Stimulated activated effector memory CD8-positive, alpha-beta T cell treated with anti-CD3 and anti-CD28 coated beads, Interleukin-12 subunit alpha, Interleukin-12 subunit beta, amount 100 ng/mL, for 72 hours (primary cell): ENCODE measurements around the gene TMPRSS3.

Source experiments
- ATAC-seq: fragments of 150-1000 bp; cut with Tn5 transposase; 2 replicates; pipeline ENCODE4 v1.10.0; 2021
- DNase-seq, 2 donors: peaks; one replicate each; pipeline ENCODE4 v3.0.0; 2021 to 2022; ENCODE audit warnings: low spot score in 2 of 2
- H3K27ac Mint-ChIP-seq: one replicate; pipeline ENCODE4 v1.8.0; 2022; ENCODE audit warnings: mild to moderate bottlenecking, mixed read lengths
- H3K36me3 Mint-ChIP-seq: one replicate; pipeline ENCODE4 v1.8.0; 2022; ENCODE audit warnings: mild to moderate bottlenecking, mixed read lengths
- H3K4me1 Mint-ChIP-seq: one replicate; pipeline ENCODE4 v1.8.0; 2022; ENCODE audit warnings: mixed read lengths
- H3K4me3 Mint-ChIP-seq: one replicate; pipeline ENCODE4 v1.8.0; 2022; ENCODE audit warnings: mild to moderate bottlenecking, mixed read lengths
- H3K9me3 Mint-ChIP-seq: one replicate; pipeline ENCODE4 v1.8.0; 2022; ENCODE audit warnings: mixed read lengths

The TMPRSS3 gene

GRCh38 chr21:42351626-42352440 is 44.0 kb downstream of the TMPRSS3 start:
- H3K27ac Mint-ChIP-seq, result peak overlapping the region; percentile 80
- no peak overlapping the region for H3K4me3 Mint-ChIP-seq

GRCh38 chr21:42350927-42351426 is 44.9 kb downstream of the TMPRSS3 start, which contains the start of gene TFF2:
Gene TFF2, minus strand, starts transcription at chr21:42350994. Its CDS starts 37 bp downstream, at chr21:42350957.
- ATAC-seq (no peak), DNase-seq (no peak)
- no peaks in the 10 kb centered on the region for H3K36me3 Mint-ChIP-seq
- no peak within 1 kb of the TSS for H3K4me3 Mint-ChIP-seq
- H3K27ac Mint-ChIP-seq, result peak within 1 kb of the TSS; percentile 50
- peaks cover 8% of the 10 kb centered on the region for H3K9me3 Mint-ChIP-seq
- peaks cover 6% of the 10 kb centered on the region for H3K4me1 Mint-ChIP-seq

More at GRCh38 chr21:42351626-42352440, 44.0 kb downstream of the TMPRSS3 start:
- DNase-seq (no peak), ATAC-seq (no peak)
- H3K4me1 Mint-ChIP-seq, result peaks cover 6% of the 10 kb centered on the region
- no peaks in the 10 kb centered on the region for H3K36me3 Mint-ChIP-seq
- peaks cover 8% of the 10 kb centered on the region for H3K9me3 Mint-ChIP-seq

GRCh38 chr21:42350318-42350910 is 45.4 kb downstream of the TMPRSS3 start:
- Mint-ChIP-seq H3K36me3 (no peaks in the 10 kb centered on the region), H3K9me3 (peaks cover 8% of the 10 kb centered on the region), H3K4me3 (no peak overlapping the region), H3K4me1 (peaks cover 6% of the 10 kb centered on the region), H3K27ac (peak overlapping the region; percentile 50)
- ATAC-seq (no peak), DNase-seq (no peak)

- no peak overlapping the region for H3K27ac Mint-ChIP-seq
- H3K9me3 Mint-ChIP-seq, result peaks cover 3% of the 10 kb centered on the region
- H3K36me3 Mint-ChIP-seq, result no peaks in the 10 kb centered on the region
- ATAC-seq (no peak), DNase-seq (no peak)
- H3K4me3 Mint-ChIP-seq, result no peak overlapping the region
- peaks cover 6% of the 10 kb centered on the region for H3K4me1 Mint-ChIP-seq
These were observed 46.2 kb downstream of the TMPRSS3 start for GRCh38 chr21:42349420-42350317.

GRCh38 chr21:42348762-42349161 is 47.1 kb downstream of the TMPRSS3 start:
- H3K9me3 Mint-ChIP-seq, result no peaks in the 10 kb centered on the region
- H3K36me3 Mint-ChIP-seq, result no peaks in the 10 kb centered on the region
- DNase-seq (no peak), ATAC-seq (no peak)
- H3K4me1 Mint-ChIP-seq, result peaks cover 6% of the 10 kb centered on the region
- H3K4me3 Mint-ChIP-seq, result no peak overlapping the region
- H3K27ac Mint-ChIP-seq, result no peak overlapping the region

GRCh38 chr21:42347601-42348327 is 48.1 kb downstream of the TMPRSS3 start:
- Mint-ChIP-seq H3K4me1 (no peaks in the 10 kb centered on the region), H3K4me3 (no peak overlapping the region), H3K9me3 (no peaks in the 10 kb centered on the region), H3K27ac (no peak overlapping the region), H3K36me3 (no peaks in the 10 kb centered on the region)
- DNase-seq (no peak), ATAC-seq (no peak)

- no peak for ATAC-seq
- Mint-ChIP-seq H3K4me1 (no peaks in the 10 kb centered on the region), H3K36me3 (no peaks in the 10 kb centered on the region), H3K9me3 (no peaks in the 10 kb centered on the region), H3K27ac (no peak overlapping the region), H3K4me3 (no peak overlapping the region)
- DNase-seq, result no peak
These were observed 48.8 kb downstream of the TMPRSS3 start for GRCh38 chr21:42346866-42347600.

GRCh38 chr21:42346441-42346840 is 49.4 kb downstream of the TMPRSS3 start:
- DNase-seq (no peak), ATAC-seq (no peak)
- Mint-ChIP-seq H3K36me3 (no peaks in the 10 kb centered on the region), H3K4me3 (no peak overlapping the region), H3K4me1 (no peaks in the 10 kb centered on the region), H3K9me3 (no peaks in the 10 kb centered on the region), H3K27ac (no peak overlapping the region)

GRCh38 chr21:42344631-42345030 is 51.2 kb downstream of the TMPRSS3 start:
- Mint-ChIP-seq H3K27ac (no peak overlapping the region), H3K4me3 (no peak overlapping the region), H3K9me3 (no peaks in the 10 kb centered on the region), H3K4me1 (no peaks in the 10 kb centered on the region), H3K36me3 (no peaks in the 10 kb centered on the region)
- DNase-seq (no peak), ATAC-seq (no peak)

GRCh38 chr21:42343963-42344510 is 51.8 kb downstream of the TMPRSS3 start:
- Mint-ChIP-seq H3K4me1 (peaks cover 6% of the 10 kb centered on the region), H3K9me3 (no peaks in the 10 kb centered on the region), H3K36me3 (no peaks in the 10 kb centered on the region), H3K27ac (no peak overlapping the region), H3K4me3 (no peak overlapping the region)
- DNase-seq (no peak), ATAC-seq (no peak)

- Mint-ChIP-seq H3K4me1 (peaks cover 11% of the 10 kb centered on the region), H3K27ac (no peak overlapping the region), H3K4me3 (no peak overlapping the region), H3K9me3 (no peaks in the 10 kb centered on the region), H3K36me3 (no peaks in the 10 kb centered on the region)
- DNase-seq, result no peak
- ATAC-seq, result no peak
These were observed 52.3 kb downstream of the TMPRSS3 start for GRCh38 chr21:42343556-42343955.

- no peaks in the 10 kb centered on the region for H3K36me3 Mint-ChIP-seq
- DNase-seq (no peak), ATAC-seq (no peak)
- no peaks in the 10 kb centered on the region for H3K9me3 Mint-ChIP-seq
- H3K4me1 Mint-ChIP-seq, result peaks cover 15% of the 10 kb centered on the region
- H3K27ac Mint-ChIP-seq, result no peak overlapping the region
- H3K4me3 Mint-ChIP-seq, result no peak overlapping the region
These were observed 52.8 kb downstream of the TMPRSS3 start for GRCh38 chr21:42343101-42343500.

GRCh38 chr21:42341776-42342542 is 53.9 kb downstream of the TMPRSS3 start:
- Mint-ChIP-seq H3K4me3 (no peak overlapping the region), H3K36me3 (no peaks in the 10 kb centered on the region), H3K9me3 (no peaks in the 10 kb centered on the region), H3K27ac (no peak overlapping the region), H3K4me1 (peaks cover 24% of the 10 kb centered on the region)
- no peak for ATAC-seq
- no peak for DNase-seq
